Measurements from ENCODE around the gene NF2.
"Not testable (repeated sequence)": the region's sequence is repeated elsewhere in the genome, so short reads cannot be mapped to it uniquely, and the experiment has no call there.

NF2 gene

GRCh38 chr22:29581799-29582198 is 21.6 kb upstream of the NF2 start:
- Mint-ChIP-seq H3K36me3 (ENCODE audit: low read depth) (no peaks in the 10 kb centered on the region), H3K4me1 (ENCODE audit: low read depth) (peaks cover 14% of the 10 kb centered on the region), H3K4me3 (peak overlapping the region; percentile 91), H3K27me3 (no peaks in the 10 kb centered on the region), H3K9me3 (no peaks in the 10 kb centered on the region), H3K27ac (peak overlapping the region; percentile 93)

- Mint-ChIP-seq H3K4me3 (no peak overlapping the region), H3K27me3 (no peaks in the 10 kb centered on the region), H3K36me3 (ENCODE audit: low read depth) (no peaks in the 10 kb centered on the region), H3K4me1 (ENCODE audit: low read depth) (peaks cover 11% of the 10 kb centered on the region), H3K9me3 (no peaks in the 10 kb centered on the region), H3K27ac (no peak overlapping the region)
These were observed 18.5 kb upstream of the NF2 start for GRCh38 chr22:29584975-29585374.

DNA sequence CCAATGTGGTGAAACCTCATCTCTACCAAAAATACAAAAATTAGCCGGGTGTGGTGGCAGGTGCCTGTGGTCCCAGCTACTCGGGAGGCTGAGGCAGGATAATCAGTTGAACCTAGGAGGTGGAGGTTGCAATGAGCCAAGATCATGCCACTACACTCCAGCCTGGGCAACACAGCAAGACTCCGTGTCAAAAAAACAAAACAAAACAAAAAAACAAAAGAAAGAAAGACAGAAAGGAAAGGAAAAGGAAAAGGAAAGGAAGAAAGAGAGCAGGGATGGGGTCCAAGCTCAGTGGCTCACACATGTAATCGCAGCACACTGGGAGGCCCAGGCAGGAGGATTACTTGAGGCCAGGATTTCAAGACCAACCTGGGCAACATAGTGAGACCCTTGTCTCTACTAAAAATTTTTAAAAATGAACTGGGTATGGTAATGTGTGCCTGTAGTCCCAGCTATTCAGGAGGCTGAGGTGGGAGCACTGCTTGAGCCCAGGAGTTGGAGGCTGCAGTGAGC is 17.2 kb upstream of the NF2 start:
- H3K9me3 Mint-ChIP-seq; H3K27ac Mint-ChIP-seq; H3K27me3 Mint-ChIP-seq; H3K4me3 Mint-ChIP-seq; H3K36me3 Mint-ChIP-seq (ENCODE audit: low read depth): not testable (repeated sequence)
- peaks cover 13% of the 10 kb centered on the region for H3K4me1 Mint-ChIP-seq (ENCODE audit: low read depth)

- Mint-ChIP-seq H3K4me1 (ENCODE audit: low read depth) (peaks cover 5% of the 10 kb centered on the region), H3K36me3 (ENCODE audit: low read depth) (no peaks in the 10 kb centered on the region), H3K27me3 (no peaks in the 10 kb centered on the region), H3K4me3 (no peak overlapping the region), H3K9me3 (no peaks in the 10 kb centered on the region), H3K27ac (no peak overlapping the region)
These were observed 15.3 kb upstream of the NF2 start for GRCh38 chr22:29587938-29588699.

- H3K9me3 Mint-ChIP-seq: no peaks in the 10 kb centered on the region
- no peak overlapping the region for H3K27ac Mint-ChIP-seq
These were observed 9.5 kb upstream of the NF2 start for GRCh38 chr22:29593923-29594322.

DNA sequence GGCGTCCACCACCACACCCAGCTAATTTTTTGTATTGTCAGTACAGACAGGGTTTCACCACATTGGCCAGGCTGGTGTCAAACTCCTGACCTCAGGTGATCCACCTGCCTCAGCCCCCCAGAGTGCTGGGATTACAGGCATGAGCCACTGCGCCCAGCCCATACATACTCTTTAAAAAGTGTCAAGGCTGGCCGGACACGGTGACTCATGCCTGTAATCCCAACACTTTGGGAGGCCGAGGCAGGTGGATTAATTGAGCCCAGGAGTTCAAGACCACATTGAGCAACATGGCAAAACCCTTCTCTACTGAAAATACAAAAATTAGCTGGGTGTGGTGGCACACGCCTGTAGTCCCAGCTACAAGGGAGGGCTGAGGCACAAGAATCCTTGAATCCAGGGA is 9.0 kb upstream of the NF2 start:
- H3K27me3 Mint-ChIP-seq; H3K4me1 Mint-ChIP-seq (ENCODE audit: low read depth); H3K36me3 Mint-ChIP-seq (ENCODE audit: low read depth); H3K4me3 Mint-ChIP-seq; H3K9me3 Mint-ChIP-seq; H3K27ac Mint-ChIP-seq: not testable (repeated sequence)

More at GRCh38 chr22:29593923-29594322, 9.5 kb upstream of the NF2 start:
- no peaks in the 10 kb centered on the region for H3K36me3 Mint-ChIP-seq (ENCODE audit: low read depth)
- no peaks in the 10 kb centered on the region for H3K27me3 Mint-ChIP-seq
- no peak overlapping the region for H3K4me3 Mint-ChIP-seq
- peaks cover 5% of the 10 kb centered on the region for H3K4me1 Mint-ChIP-seq (ENCODE audit: low read depth)

GRCh38 chr22:29596408-29596807 is 7.0 kb upstream of the NF2 start:
- Mint-ChIP-seq H3K9me3 (no peaks in the 10 kb centered on the region), H3K27me3 (no peaks in the 10 kb centered on the region), H3K36me3 (ENCODE audit: low read depth) (no peaks in the 10 kb centered on the region), H3K4me1 (ENCODE audit: low read depth) (no peaks in the 10 kb centered on the region), H3K4me3 (no peak overlapping the region), H3K27ac (no peak overlapping the region)

- not testable (repeated sequence) for H3K9me3 Mint-ChIP-seq; H3K4me3 Mint-ChIP-seq; H3K36me3 Mint-ChIP-seq (ENCODE audit: low read depth); H3K27ac Mint-ChIP-seq; H3K27me3 Mint-ChIP-seq; H3K4me1 Mint-ChIP-seq (ENCODE audit: low read depth)
These were observed 5.4 kb upstream of the NF2 start for GRCh38 chr22:29597871-29598683.

DNA sequence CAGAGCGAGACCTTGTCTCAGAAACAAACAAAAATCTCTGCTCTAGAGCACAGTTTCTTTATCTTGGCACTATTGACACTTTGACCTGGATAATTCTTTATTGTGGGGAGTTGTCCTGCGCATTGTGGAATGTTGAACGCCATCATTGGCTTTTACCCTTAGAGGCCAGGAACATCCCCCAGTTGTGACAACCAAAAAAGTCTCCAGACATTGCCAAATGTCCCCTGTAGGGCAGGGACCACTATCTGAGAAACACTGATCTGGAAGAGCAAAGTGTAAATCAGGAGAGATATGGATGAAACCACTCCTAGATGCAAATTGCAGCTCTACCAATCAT is 4.8 kb upstream of the NF2 start:
- no peak overlapping the region for H3K4me3 Mint-ChIP-seq
- H3K27ac Mint-ChIP-seq: no peak overlapping the region
- H3K36me3 Mint-ChIP-seq (ENCODE audit: low read depth): no peaks in the 10 kb centered on the region
- H3K27me3 Mint-ChIP-seq: no peaks in the 10 kb centered on the region
- H3K4me1 Mint-ChIP-seq (ENCODE audit: low read depth): peaks cover 6% of the 10 kb centered on the region
- H3K9me3 Mint-ChIP-seq: no peaks in the 10 kb centered on the region

- Mint-ChIP-seq H3K27me3 (no peaks in the 10 kb centered on the region), H3K4me3 (peak overlapping the region; percentile 88), H3K9me3 (no peaks in the 10 kb centered on the region), H3K36me3 (ENCODE audit: low read depth) (peaks cover 12% of the 10 kb centered on the region), H3K4me1 (ENCODE audit: low read depth) (peaks cover 36% of the 10 kb centered on the region), H3K27ac (peak overlapping the region; percentile 86)
These were observed 585 bp downstream of the NF2 start for GRCh38 chr22:29604076-29604360.

DNA sequence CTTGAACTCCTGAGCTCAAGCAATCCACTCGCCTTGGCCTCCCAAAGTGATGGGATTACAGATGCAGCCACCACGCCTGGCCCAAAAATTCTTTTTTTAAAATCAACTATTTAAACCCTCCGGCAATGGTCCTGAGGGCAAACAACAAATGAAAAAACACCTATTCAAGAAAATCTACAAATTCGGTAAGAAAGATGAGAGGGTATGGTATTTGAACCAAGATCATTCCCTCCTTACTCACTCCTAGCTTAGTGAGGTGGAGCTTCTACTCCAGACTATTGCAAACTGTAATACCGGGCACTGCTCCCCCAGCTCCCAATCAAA is 2.1 kb downstream of the NF2 start:
- Mint-ChIP-seq H3K4me1 (ENCODE audit: low read depth) (peaks cover 36% of the 10 kb centered on the region), H3K4me3 (no peak overlapping the region), H3K27ac (no peak overlapping the region), H3K36me3 (ENCODE audit: low read depth) (peaks cover 12% of the 10 kb centered on the region), H3K27me3 (no peaks in the 10 kb centered on the region), H3K9me3 (no peaks in the 10 kb centered on the region)

DNA sequence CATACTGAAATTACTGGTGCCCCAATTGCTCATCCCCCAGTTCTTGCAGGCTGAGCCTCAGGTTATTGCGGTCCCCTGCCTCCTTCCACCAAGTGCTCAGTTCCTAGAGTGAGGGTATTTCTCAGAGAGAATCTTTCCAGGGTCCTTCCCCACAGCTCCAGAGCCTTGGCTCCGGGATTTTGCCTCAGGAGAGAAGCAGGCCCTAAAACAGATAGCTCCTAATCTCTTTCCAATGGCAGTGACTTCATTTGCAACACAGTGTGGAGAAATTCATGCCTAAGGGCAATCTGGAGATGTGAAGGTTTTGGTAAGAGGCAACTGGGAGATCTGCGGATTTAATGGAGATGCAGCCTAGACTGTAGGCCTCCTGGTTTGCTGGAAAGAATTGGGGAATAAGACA is 2.9 kb downstream of the NF2 start:
- Mint-ChIP-seq H3K36me3 (ENCODE audit: low read depth) (peaks cover 12% of the 10 kb centered on the region), H3K27ac (no peak overlapping the region), H3K27me3 (no peaks in the 10 kb centered on the region), H3K9me3 (no peaks in the 10 kb centered on the region), H3K4me1 (ENCODE audit: low read depth) (peaks cover 36% of the 10 kb centered on the region), H3K4me3 (no peak overlapping the region)

- H3K27me3 Mint-ChIP-seq: no peaks in the 10 kb centered on the region
- H3K36me3 Mint-ChIP-seq (ENCODE audit: low read depth): peaks cover 12% of the 10 kb centered on the region
- peaks cover 34% of the 10 kb centered on the region for H3K4me1 Mint-ChIP-seq (ENCODE audit: low read depth)
- H3K9me3 Mint-ChIP-seq: no peaks in the 10 kb centered on the region
- H3K27ac Mint-ChIP-seq: peak overlapping the region; percentile 40
- no peak overlapping the region for H3K4me3 Mint-ChIP-seq
These were observed 4.0 kb downstream of the NF2 start for GRCh38 chr22:29607426-29607825.

- Mint-ChIP-seq H3K36me3 (ENCODE audit: low read depth) (peaks cover 12% of the 10 kb centered on the region), H3K4me3 (no peak overlapping the region), H3K4me1 (ENCODE audit: low read depth) (peaks cover 27% of the 10 kb centered on the region), H3K27me3 (no peaks in the 10 kb centered on the region), H3K9me3 (no peaks in the 10 kb centered on the region), H3K27ac (no peak overlapping the region)
These were observed 5.7 kb downstream of the NF2 start for GRCh38 chr22:29609139-29609538.

DNA sequence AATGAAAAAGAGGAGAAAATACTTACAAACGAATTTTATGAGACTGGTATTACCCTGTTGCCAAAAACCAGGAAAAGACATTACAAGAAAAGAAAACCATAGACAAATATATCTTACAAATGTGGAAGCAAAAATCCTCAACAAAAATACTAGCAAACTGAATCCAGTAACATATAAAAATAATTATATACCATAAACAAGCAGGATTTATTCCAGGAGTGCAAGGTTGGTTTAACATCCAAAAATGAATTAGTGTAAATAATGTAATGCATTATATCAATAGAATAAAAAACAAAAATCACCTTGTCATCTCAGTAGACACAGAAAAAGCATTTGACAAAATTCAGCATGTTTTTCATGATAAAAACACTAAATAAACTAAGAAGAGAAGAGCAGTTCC is 7.3 kb downstream of the NF2 start:
- Mint-ChIP-seq H3K27me3 (no peaks in the 10 kb centered on the region), H3K4me1 (ENCODE audit: low read depth) (peaks cover 15% of the 10 kb centered on the region), H3K36me3 (ENCODE audit: low read depth) (peaks cover 12% of the 10 kb centered on the region), H3K4me3 (no peak overlapping the region), H3K9me3 (no peaks in the 10 kb centered on the region), H3K27ac (no peak overlapping the region)

Data from stimulated activated naive CD8-positive, alpha-beta T cell treated with anti-CD3 and anti-CD28 coated beads, Interleukin-15, Interleukin-2, amounts not matched to agents 100 ng/mL and 50 ng/mL, for 24 hours (primary cell).